ENCODE results near the gene NUCB2. TPM values are rescaled to one million over a fixed set of nuclear protein-coding genes. Genes with fewer than 3 reads are reported as not detected.
A peak's percentile ranks its signal among the peaks of the same experiment; 100 is the strongest.

The NUCB2 gene
- total and polyA plus RNA-seq, 2 of the 13 experiments (the other 11 are each of a cell fraction or from before 2014, with no cell fraction given): 54.2 to 82.4 TPM

DNA sequence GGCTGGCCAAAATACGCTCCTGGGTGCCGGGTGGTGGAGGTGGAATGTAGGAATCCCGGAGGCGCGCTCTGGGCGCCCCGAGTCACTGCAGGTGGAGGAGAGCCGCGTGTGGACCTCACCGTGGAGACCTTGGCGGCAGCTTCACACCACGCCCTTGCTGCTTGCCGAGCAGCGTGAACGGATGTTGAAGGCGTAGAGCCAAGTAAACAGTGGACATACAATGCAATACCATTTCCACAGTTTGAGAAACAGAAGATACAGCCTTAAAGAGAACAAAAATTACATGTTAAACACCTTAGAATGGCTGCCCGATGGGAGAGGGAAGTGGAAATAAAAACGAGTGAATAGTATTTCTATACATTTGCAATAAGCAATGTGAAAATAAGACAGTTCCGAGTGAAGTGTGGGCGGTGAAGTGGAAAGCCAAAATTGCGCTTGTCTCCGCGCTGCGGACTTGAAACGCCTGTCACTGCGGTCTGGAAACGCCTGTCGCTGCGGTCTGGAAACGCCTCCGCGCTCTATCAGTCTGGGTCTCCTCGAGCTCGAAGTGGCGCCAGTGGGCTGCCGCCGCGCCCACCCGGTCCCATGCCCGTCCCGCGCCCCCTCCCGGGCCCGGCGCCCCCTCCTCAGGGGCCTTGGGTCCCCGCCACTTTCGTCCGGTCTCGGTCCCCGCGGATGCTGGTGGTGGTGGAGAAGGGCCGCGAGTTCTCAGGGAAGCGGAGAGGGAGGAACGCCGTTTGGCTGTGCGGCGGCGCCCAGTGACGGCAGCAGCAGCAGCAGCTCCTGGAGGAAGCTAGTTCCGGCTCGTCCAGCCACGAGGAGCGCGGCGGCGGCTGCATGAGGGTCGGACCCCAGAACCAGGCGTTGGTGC lies 76.6 kb downstream of the NUCB2 start (continued):
- TF ChIP-seq KMT2A (CRISPR knock-in tag; IDR thresholded peaks at IDR 0.05) (peak; percentile 88; the same call in 1 of the 2 replicates), XRCC5 (optimal IDR thresholded peaks at IDR 0.05; ENCODE audit: low read length) (peak; percentile 61), ZNF17 (CRISPR knock-in tag; IDR thresholded peaks at IDR 0.05) (no peak), NFRKB (IDR thresholded peaks at IDR 0.05) (no peak), HMG20B (CRISPR knock-in tag; conservative IDR thresholded peaks at IDR 0.05) (0 out of 2 replicates have a peak, but pooled peaks have one; percentile 13), AHR (CRISPR knock-in tag; IDR thresholded peaks at IDR 0.05) (peak; percentile 92), REPIN1 (CRISPR knock-in tag; IDR thresholded peaks at IDR 0.05; ENCODE audit: borderline replicate concordance, low read depth) (0 out of 2 replicates have a peak, but pooled peaks have one; percentile 68), PLRG1 (conservative IDR thresholded peaks at IDR 0.05) (no peak), ATF1 (CRISPR knock-in tag; IDR thresholded peaks at IDR 0.05) (no peak), FOXP1 (IDR thresholded peaks at IDR 0.05) (no peak), FOXP1 (CRISPR knock-in tag; IDR thresholded peaks at IDR 0.05) (no peak), ZNF782 (CRISPR knock-in tag; IDR thresholded peaks at IDR 0.05; ENCODE audit: borderline replicate concordance) (no peak), TBP (CRISPR knock-in tag; IDR thresholded peaks at IDR 0.05) (no peak), MEIS1 (CRISPR knock-in tag; IDR thresholded peaks at IDR 0.05; ENCODE audit: borderline replicate concordance) (no peak; the same call in 1 of the 2 replicates), ZSCAN9 (CRISPR knock-in tag; IDR thresholded peaks at IDR 0.05; ENCODE audit: borderline replicate concordance) (peak; percentile 85; the same call in 1 of the 2 replicates)
- TF ChIP-seq, protein P1, sequence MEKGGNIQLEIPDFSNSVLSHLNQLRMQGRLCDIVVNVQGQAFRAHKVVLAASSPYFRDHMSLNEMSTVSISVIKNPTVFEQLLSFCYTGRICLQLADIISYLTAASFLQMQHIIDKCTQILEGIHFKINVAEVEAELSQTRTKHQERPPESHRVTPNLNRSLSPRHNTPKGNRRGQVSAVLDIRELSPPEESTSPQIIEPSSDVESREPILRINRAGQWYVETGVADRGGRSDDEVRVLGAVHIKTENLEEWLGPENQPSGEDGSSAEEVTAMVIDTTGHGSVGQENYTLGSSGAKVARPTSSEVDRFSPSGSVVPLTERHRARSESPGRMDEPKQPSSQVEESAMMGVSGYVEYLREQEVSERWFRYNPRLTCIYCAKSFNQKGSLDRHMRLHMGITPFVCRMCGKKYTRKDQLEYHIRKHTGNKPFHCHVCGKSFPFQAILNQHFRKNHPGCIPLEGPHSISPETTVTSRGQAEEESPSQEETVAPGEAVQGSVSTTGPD (CRISPR knock-in tag; IDR thresholded peaks at IDR 0.05): no peak
- TF ChIP-seq, protein P2, sequence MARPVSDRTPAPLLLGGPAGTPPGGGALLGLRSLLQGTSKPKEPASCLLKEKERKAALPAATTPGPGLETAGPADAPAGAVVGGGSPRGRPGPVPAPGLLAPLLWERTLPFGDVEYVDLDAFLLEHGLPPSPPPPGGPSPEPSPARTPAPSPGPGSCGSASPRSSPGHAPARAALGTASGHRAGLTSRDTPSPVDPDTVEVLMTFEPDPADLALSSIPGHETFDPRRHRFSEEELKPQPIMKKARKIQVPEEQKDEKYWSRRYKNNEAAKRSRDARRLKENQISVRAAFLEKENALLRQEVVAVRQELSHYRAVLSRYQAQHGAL (CRISPR knock-in tag; IDR thresholded peaks at IDR 0.05; ENCODE audit: not compliant biosample characterization): no peak
- TF ChIP-seq, protein P3, sequence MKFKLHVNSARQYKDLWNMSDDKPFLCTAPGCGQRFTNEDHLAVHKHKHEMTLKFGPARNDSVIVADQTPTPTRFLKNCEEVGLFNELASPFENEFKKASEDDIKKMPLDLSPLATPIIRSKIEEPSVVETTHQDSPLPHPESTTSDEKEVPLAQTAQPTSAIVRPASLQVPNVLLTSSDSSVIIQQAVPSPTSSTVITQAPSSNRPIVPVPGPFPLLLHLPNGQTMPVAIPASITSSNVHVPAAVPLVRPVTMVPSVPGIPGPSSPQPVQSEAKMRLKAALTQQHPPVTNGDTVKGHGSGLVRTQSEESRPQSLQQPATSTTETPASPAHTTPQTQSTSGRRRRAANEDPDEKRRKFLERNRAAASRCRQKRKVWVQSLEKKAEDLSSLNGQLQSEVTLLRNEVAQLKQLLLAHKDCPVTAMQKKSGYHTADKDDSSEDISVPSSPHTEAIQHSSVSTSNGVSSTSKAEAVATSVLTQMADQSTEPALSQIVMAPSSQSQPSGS (CRISPR knock-in tag; IDR thresholded peaks at IDR 0.05): 0 out of 2 replicates have a peak, but pooled peaks have one; percentile 47
- TF ChIP-seq, protein P4, sequence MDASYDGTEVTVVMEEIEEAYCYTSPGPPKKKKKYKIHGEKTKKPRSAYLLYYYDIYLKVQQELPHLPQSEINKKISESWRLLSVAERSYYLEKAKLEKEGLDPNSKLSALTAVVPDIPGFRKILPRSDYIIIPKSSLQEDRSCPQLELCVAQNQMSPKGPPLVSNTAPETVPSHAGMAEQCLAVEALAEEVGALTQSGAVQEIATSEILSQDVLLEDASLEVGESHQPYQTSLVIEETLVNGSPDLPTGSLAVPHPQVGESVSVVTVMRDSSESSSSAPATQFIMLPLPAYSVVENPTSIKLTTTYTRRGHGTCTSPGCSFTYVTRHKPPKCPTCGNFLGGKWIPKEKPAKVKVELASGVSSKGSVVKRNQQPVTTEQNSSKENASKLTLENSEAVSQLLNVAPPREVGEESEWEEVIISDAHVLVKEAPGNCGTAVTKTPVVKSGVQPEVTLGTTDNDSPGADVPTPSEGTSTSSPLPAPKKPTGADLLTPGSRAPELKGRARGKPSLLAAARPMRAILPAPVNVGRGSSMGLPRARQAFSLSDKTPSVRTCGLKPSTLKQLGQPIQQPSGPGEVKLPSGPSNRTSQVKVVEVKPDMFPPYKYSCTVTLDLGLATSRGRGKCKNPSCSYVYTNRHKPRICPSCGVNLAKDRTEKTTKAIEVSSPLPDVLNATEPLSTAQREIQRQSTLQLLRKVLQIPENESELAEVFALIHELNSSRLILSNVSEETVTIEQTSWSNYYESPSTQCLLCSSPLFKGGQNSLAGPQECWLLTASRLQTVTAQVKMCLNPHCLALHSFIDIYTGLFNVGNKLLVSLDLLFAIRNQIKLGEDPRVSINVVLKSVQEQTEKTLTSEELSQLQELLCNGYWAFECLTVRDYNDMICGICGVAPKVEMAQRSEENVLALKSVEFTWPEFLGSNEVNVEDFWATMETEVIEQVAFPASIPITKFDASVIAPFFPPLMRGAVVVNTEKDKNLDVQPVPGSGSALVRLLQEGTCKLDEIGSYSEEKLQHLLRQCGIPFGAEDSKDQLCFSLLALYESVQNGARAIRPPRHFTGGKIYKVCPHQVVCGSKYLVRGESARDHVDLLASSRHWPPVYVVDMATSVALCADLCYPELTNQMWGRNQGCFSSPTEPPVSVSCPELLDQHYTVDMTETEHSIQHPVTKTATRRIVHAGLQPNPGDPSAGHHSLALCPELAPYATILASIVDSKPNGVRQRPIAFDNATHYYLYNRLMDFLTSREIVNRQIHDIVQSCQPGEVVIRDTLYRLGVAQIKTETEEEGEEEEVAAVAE (CRISPR knock-in tag; IDR thresholded peaks at IDR 0.05; ENCODE audit: borderline replicate concordance): 0 out of 2 replicates have a peak, but pooled peaks have one; percentile 25
- TF ChIP-seq, protein P5, sequence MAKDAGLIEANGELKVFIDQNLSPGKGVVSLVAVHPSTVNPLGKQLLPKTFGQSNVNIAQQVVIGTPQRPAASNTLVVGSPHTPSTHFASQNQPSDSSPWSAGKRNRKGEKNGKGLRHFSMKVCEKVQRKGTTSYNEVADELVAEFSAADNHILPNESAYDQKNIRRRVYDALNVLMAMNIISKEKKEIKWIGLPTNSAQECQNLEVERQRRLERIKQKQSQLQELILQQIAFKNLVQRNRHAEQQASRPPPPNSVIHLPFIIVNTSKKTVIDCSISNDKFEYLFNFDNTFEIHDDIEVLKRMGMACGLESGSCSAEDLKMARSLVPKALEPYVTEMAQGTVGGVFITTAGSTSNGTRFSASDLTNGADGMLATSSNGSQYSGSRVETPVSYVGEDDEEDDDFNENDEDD (CRISPR knock-in tag; IDR thresholded peaks at IDR 0.05; ENCODE audit: borderline replicate concordance): peak; percentile 85; the same call in 1 of the 2 replicates
